Measurements from ENCODE around the gene RPL10.

The RPL10 gene

DNA sequence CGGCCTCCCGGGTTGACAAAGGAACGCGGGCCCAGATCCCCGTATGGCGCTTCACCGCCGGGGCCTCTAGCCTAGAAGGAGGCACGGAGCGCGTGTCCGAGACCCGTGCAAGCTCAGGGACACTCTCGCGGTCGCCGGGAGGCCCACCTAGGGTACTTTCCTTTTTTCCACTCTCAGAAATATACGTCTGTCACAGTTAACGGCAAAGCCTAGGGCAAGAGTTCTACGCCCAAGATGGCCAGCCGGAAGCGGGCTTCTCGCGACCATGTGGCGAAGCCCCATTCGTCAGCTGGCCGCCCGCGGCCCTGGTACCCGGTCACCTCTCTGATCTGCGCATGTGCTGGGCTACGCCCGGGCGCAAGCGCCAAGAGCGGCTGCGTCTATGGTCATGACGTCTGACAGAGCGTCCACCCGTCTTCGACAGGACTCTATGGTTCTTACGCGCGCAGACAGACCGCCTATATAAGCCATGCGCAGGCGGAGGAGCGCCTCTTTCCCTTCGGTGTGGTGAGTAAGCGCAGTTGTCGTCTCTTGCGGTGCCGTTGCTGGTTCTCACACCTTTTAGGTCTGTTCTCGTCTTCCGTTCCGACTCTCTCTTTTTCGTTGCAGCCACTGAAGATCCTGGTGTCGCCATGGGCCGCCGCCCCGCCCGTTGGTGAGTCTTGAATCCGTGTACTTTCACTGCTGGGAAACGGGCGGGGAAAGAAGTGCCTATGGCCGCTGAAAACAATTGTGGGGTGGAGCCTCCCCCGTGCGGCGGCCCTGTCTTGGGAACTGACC, at the start of gene RPL10:
Gene RPL10, plus strand, starts transcription at position 490 of the 780 bp plus-strand sequence. Its CDS starts 143 bp downstream, at position 633.
- Histone ChIP-seq H3K36me3 (ENCODE audit: insufficient read depth, low read length) (peaks cover 13% of the 10 kb centered on the region), H3K27me3 (ENCODE audit: control insufficient read depth in 1 of 2, insufficient read depth in 2 of 2, low read length in 2 of 2) (peaks cover 0 to 3% of the 10 kb centered on the region in 2 donors)

GRCh38 chrX:154348646-154349358, 49.4 kb upstream of the RPL10 start:
- no peaks in the 10 kb centered on the region for H3K4me1 ChIP-seq (ENCODE audit: insufficient read depth, low read length)
- no peak overlapping the region for H3K4me3 ChIP-seq (ENCODE audit: low read depth in 1 of 2, low read length in 2 of 2)
- H3K9ac ChIP-seq (ENCODE audit: low read length): no peak overlapping the region
- no peak overlapping the region for H3K27ac ChIP-seq (ENCODE audit: low read depth, low read length)
- H3K36me3 ChIP-seq (ENCODE audit: insufficient read depth, low read length): peaks cover 51% of the 10 kb centered on the region
- no peaks in the 10 kb centered on the region for H3K9me3 ChIP-seq (ENCODE audit: low read length)
- peaks cover 0 to 6% of the 10 kb centered on the region in 2 donors for H3K27me3 ChIP-seq (ENCODE audit: control insufficient read depth in 1 of 2, insufficient read depth in 2 of 2, low read length in 2 of 2)

More for the DNA sequence above, at the start of gene RPL10:
- peak within 1 kb of the TSS; percentile 90 for H3K27ac ChIP-seq (ENCODE audit: low read depth, low read length)
- H3K4me1 ChIP-seq (ENCODE audit: insufficient read depth, low read length): peaks cover 13% of the 10 kb centered on the region
- no peaks in the 10 kb centered on the region for H3K9me3 ChIP-seq (ENCODE audit: low read length)
- H3K4me3 ChIP-seq (ENCODE audit: low read depth in 1 of 2, low read length in 2 of 2): peak within 1 kb of the TSS; percentile 76 to 77
- peak within 1 kb of the TSS; percentile 90 for H3K9ac ChIP-seq (ENCODE audit: low read length)

- Histone ChIP-seq H3K27ac (ENCODE audit: low read depth, low read length) (no peak overlapping the region), H3K4me1 (ENCODE audit: insufficient read depth, low read length) (no peaks in the 10 kb centered on the region), H3K27me3 (ENCODE audit: control insufficient read depth in 1 of 2, insufficient read depth in 2 of 2, low read length in 2 of 2) (peaks cover 0 to 6% of the 10 kb centered on the region in 2 donors), H3K36me3 (ENCODE audit: insufficient read depth, low read length) (peaks cover 57% of the 10 kb centered on the region), H3K9ac (ENCODE audit: low read length) (no peak overlapping the region), H3K4me3 (ENCODE audit: low read depth in 1 of 2, low read length in 2 of 2) (no peak overlapping the region), H3K9me3 (ENCODE audit: low read length) (no peaks in the 10 kb centered on the region)
These were observed 48.7 kb upstream of the RPL10 start for GRCh38 chrX:154349359-154349935.

- H3K9me3 ChIP-seq (ENCODE audit: low read length): no peaks in the 10 kb centered on the region
- no peak overlapping the region for H3K4me3 ChIP-seq (ENCODE audit: low read depth in 1 of 2, low read length in 2 of 2)
- peak overlapping the region; percentile 23 for H3K27ac ChIP-seq (ENCODE audit: low read depth, low read length)
- H3K36me3 ChIP-seq (ENCODE audit: insufficient read depth, low read length): peaks cover 62% of the 10 kb centered on the region
- no peaks in the 10 kb centered on the region for H3K4me1 ChIP-seq (ENCODE audit: insufficient read depth, low read length)
- no peak overlapping the region for H3K9ac ChIP-seq (ENCODE audit: low read length)
- H3K27me3 ChIP-seq (ENCODE audit: control insufficient read depth in 1 of 2, insufficient read depth in 2 of 2, low read length in 2 of 2): peaks cover 0 to 6% of the 10 kb centered on the region in 2 donors
These were observed 48.2 kb upstream of the RPL10 start for GRCh38 chrX:154349979-154350378.

- Histone ChIP-seq H3K27me3 (ENCODE audit: control insufficient read depth in 1 of 2, insufficient read depth in 2 of 2, low read length in 2 of 2) (peaks cover 0 to 6% of the 10 kb centered on the region in 2 donors), H3K36me3 (ENCODE audit: insufficient read depth, low read length) (peaks cover 69% of the 10 kb centered on the region), H3K9me3 (ENCODE audit: low read length) (no peaks in the 10 kb centered on the region), H3K27ac (ENCODE audit: low read depth, low read length) (peak overlapping the region; percentile 23), H3K9ac (ENCODE audit: low read length) (no peak overlapping the region), H3K4me1 (ENCODE audit: insufficient read depth, low read length) (no peaks in the 10 kb centered on the region), H3K4me3 (ENCODE audit: low read depth in 1 of 2, low read length in 2 of 2) (no peak overlapping the region)
These were observed 47.6 kb upstream of the RPL10 start for GRCh38 chrX:154350429-154351182.

- Histone ChIP-seq H3K9me3 (ENCODE audit: low read length) (no peaks in the 10 kb centered on the region), H3K27ac (ENCODE audit: low read depth, low read length) (no peak overlapping the region), H3K27me3 (ENCODE audit: control insufficient read depth in 1 of 2, insufficient read depth in 2 of 2, low read length in 2 of 2) (peaks cover 0 to 6% of the 10 kb centered on the region in 2 donors), H3K4me1 (ENCODE audit: insufficient read depth, low read length) (no peaks in the 10 kb centered on the region), H3K36me3 (ENCODE audit: insufficient read depth, low read length) (peaks cover 77% of the 10 kb centered on the region), H3K9ac (ENCODE audit: low read length) (no peak overlapping the region), H3K4me3 (ENCODE audit: low read depth in 1 of 2, low read length in 2 of 2) (no peak overlapping the region)
These were observed 46.8 kb upstream of the RPL10 start for GRCh38 chrX:154351183-154352011.

GRCh38 chrX:154352012-154352401, 46.2 kb upstream of the RPL10 start:
- Histone ChIP-seq H3K9me3 (ENCODE audit: low read length) (no peaks in the 10 kb centered on the region), H3K27me3 (ENCODE audit: control insufficient read depth in 1 of 2, insufficient read depth in 2 of 2, low read length in 2 of 2) (peaks cover 0 to 6% of the 10 kb centered on the region in 2 donors), H3K4me3 (ENCODE audit: low read depth in 1 of 2, low read length in 2 of 2) (no peak overlapping the region), H3K36me3 (ENCODE audit: insufficient read depth, low read length) (peaks cover 82% of the 10 kb centered on the region), H3K27ac (ENCODE audit: low read depth, low read length) (no peak overlapping the region), H3K4me1 (ENCODE audit: insufficient read depth, low read length) (no peaks in the 10 kb centered on the region), H3K9ac (ENCODE audit: low read length) (no peak overlapping the region)

GRCh38 chrX:154352466-154352865, 45.7 kb upstream of the RPL10 start:
- no peaks in the 10 kb centered on the region for H3K9me3 ChIP-seq (ENCODE audit: low read length)
- H3K4me3 ChIP-seq (ENCODE audit: low read depth in 1 of 2, low read length in 2 of 2): no peak overlapping the region
- H3K27me3 ChIP-seq (ENCODE audit: control insufficient read depth in 1 of 2, insufficient read depth in 2 of 2, low read length in 2 of 2): peaks cover 0 to 6% of the 10 kb centered on the region in 2 donors
- no peak overlapping the region for H3K27ac ChIP-seq (ENCODE audit: low read depth, low read length)
- peaks cover 87% of the 10 kb centered on the region for H3K36me3 ChIP-seq (ENCODE audit: insufficient read depth, low read length)
- no peak overlapping the region for H3K9ac ChIP-seq (ENCODE audit: low read length)
- peaks cover under 1% of the 10 kb centered on the region for H3K4me1 ChIP-seq (ENCODE audit: insufficient read depth, low read length)

DNA sequence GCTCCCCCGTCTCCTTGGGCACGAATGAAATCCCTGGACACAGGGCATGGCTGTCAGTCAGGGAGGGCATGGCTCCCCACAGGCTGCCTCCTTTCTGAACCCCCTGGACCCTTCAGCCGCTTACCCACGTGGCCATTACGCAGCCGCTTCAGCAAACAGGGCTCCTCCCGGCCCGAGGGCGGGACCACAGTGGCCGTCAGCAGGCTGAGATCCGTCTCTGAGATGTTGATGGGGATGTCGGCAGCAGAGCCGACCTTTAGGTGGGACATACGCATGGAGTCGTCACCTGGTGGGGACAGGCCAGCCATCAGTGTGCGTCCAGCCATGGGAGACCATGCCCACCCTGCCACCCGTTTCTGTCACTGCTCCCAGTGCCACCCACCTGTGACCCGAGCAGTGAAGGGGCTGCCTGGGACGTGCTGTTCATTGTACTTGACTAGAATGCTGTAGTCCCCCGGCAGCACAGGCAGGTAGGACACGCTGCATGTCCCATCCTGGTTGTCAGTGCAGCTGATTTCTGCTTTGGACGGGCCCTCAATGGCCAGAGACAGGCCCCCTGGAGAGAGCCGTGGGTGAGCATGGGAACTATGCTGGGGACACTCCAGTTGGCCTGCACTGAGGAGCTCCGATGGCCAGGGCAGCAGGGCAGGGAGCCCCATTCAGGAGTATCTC, 44.9 kb upstream of the RPL10 start:
- Histone ChIP-seq H3K36me3 (ENCODE audit: insufficient read depth, low read length) (peaks cover 95% of the 10 kb centered on the region), H3K27ac (ENCODE audit: low read depth, low read length) (peak overlapping the region; percentile 36), H3K27me3 (ENCODE audit: control insufficient read depth in 1 of 2, insufficient read depth in 2 of 2, low read length in 2 of 2) (peaks cover 0 to 4% of the 10 kb centered on the region in 2 donors), H3K9me3 (ENCODE audit: low read length) (no peaks in the 10 kb centered on the region), H3K9ac (ENCODE audit: low read length) (no peak overlapping the region), H3K4me3 (ENCODE audit: low read depth in 1 of 2, low read length in 2 of 2) (no peak overlapping the region), H3K4me1 (ENCODE audit: insufficient read depth, low read length) (peaks cover 6% of the 10 kb centered on the region)

DNA sequence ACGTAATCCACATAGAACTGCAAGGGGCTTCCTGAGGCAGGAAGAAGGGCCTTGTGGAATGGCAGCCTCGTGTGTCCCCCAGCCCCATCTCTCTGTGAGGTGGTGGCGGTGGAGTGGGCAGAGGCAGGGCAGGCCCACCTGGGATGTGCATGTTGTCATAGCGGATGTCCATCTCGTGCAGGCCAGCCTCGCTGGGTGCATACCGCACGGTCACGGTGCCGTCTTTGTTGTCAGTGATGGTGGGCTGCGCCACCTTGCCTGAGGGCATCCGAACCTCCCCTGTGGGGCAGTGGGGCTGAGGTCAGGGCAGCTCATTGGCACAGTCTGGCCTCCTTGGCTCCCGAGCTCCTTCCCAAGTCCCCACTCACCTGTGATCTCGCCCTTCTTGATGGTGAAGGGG, 44.2 kb upstream of the RPL10 start:
- H3K4me3 ChIP-seq (ENCODE audit: low read depth in 1 of 2, low read length in 2 of 2): no peak overlapping the region
- H3K9ac ChIP-seq (ENCODE audit: low read length): no peak overlapping the region
- H3K36me3 ChIP-seq (ENCODE audit: insufficient read depth, low read length): peaks cover 99% of the 10 kb centered on the region
- no peaks in the 10 kb centered on the region for H3K27me3 ChIP-seq (ENCODE audit: control insufficient read depth in 1 of 2, insufficient read depth in 2 of 2, low read length in 2 of 2)
- H3K4me1 ChIP-seq (ENCODE audit: insufficient read depth, low read length): peaks cover 6% of the 10 kb centered on the region
- no peaks in the 10 kb centered on the region for H3K9me3 ChIP-seq (ENCODE audit: low read length)
- peak overlapping the region; percentile 39 for H3K27ac ChIP-seq (ENCODE audit: low read depth, low read length)
